CD14-positive monocyte (primary cell): ENCODE results near the gene FOXN1. TPM values are rescaled to one million over a fixed set of nuclear protein-coding genes. Genes with fewer than 3 reads are reported as not detected.

ENCODE experiments used
- DNase-seq, 3 donors: peaks; one replicate each; pipeline ENCODE4 v3.0.0-alpha.2; 2011 to 2022
- H2AFZ ChIP-seq: 2 replicates; pipeline ENCODE4 v1.6.0; 2012; ENCODE audit warnings: mild to moderate bottlenecking, low read depth, low read length, inconsistent platforms; ENCODE audit not compliant: insufficient read depth, poor library complexity, severe bottlenecking
- H3K27ac ChIP-seq, 2 donors: 1 replicate in 1 of 2; 2 replicates in 1 of 2; pipeline ENCODE4 v1.5.1; 2012 to 2013; ENCODE audit warnings: low read length in 2 of 2, control low read depth in 1 of 2, inconsistent platforms in 1 of 2, low read depth in 1 of 2, mild to moderate bottlenecking in 1 of 2
- H3K27me3 ChIP-seq, 2 donors: one replicate each; pipeline versions ENCODE4 v1.6.0 to v1.6.1; 2011 to 2013; ENCODE audit warnings: low read length in 2 of 2; ENCODE audit not compliant: control insufficient read depth in 2 of 2, insufficient read depth in 2 of 2
- H3K36me3 ChIP-seq, 2 donors: replicated peaks in 1 of 2; 1 replicate in 1 of 2; 2 replicates in 1 of 2; pipeline versions ENCODE4 v1.5.1 to v1.6.1; 2012 to 2013; ENCODE audit warnings: low read length in 2 of 2, control low read depth in 1 of 2, inconsistent platforms in 1 of 2, mild to moderate bottlenecking in 1 of 2; ENCODE audit not compliant: insufficient read depth in 2 of 2, control insufficient read depth in 1 of 2
- H3K4me1 ChIP-seq, 2 donors: 1 replicate in 1 of 2; 2 replicates in 1 of 2; pipeline versions ENCODE4 v1.5.1 to v1.6.1; 2012 to 2013; ENCODE audit warnings: low read length in 2 of 2, control low read depth in 1 of 2, inconsistent platforms in 1 of 2, mild to moderate bottlenecking in 1 of 2, moderate library complexity in 1 of 2; ENCODE audit not compliant: insufficient read depth in 2 of 2, control insufficient read depth in 1 of 2
- H3K4me2 ChIP-seq: replicated peaks from 2 replicates; pipeline ENCODE3; 2012; ENCODE audit warnings: low read length, moderate library complexity, mild to moderate bottlenecking; ENCODE audit not compliant: poor library complexity, severe bottlenecking; ENCODE audit errors: extremely low read depth
- H3K4me3 ChIP-seq, 3 experiments: fragments of 200-600 bp in 1 of 3; sonication (generic) in 1 of 3; replicated peaks in 1 of 3; 1 replicate in 2 of 3; 2 replicates in 1 of 3; pipeline ENCODE4 v1.5.1; 2011 to 2013; ENCODE audit warnings: low read length in 3 of 3, mild to moderate bottlenecking in 3 of 3, control low read depth in 2 of 3, low read depth in 2 of 3, inconsistent platforms in 1 of 3, moderate library complexity in 1 of 3
- H3K79me2 ChIP-seq: 2 replicates; pipeline ENCODE4 v1.6.0; 2012; ENCODE audit warnings: mild to moderate bottlenecking, control low read depth, inconsistent platforms, low read length, moderate library complexity; ENCODE audit not compliant: insufficient read depth
- H3K9ac ChIP-seq: 2 replicates; pipeline ENCODE4 v1.6.0; 2017; ENCODE audit warnings: low read length, mild to moderate bottlenecking; ENCODE audit not compliant: insufficient read depth, poor library complexity, severe bottlenecking
- H3K9me3 ChIP-seq, 2 donors: replicated peaks in 1 of 2; 1 replicate in 1 of 2; 2 replicates in 1 of 2; pipeline versions ENCODE4 v1.5.1 to v1.6.1; 2012 to 2013; ENCODE audit warnings: low read length in 2 of 2, control low read depth in 1 of 2; ENCODE audit not compliant: control insufficient read depth in 1 of 2, insufficient read depth in 1 of 2
- H4K20me1 ChIP-seq: 2 replicates; pipeline ENCODE4 v1.6.0; 2012; ENCODE audit warnings: mild to moderate bottlenecking, low read length, control low read depth, moderate library complexity; ENCODE audit not compliant: insufficient read depth
- H3K27ac Mint-ChIP-seq, 7 donors: one replicate each; pipeline ENCODE4 v1.8.0; 2020; ENCODE audit warnings: mild to moderate bottlenecking in 7 of 7, mixed read lengths in 7 of 7, moderate library complexity in 6 of 7, inconsistent platforms in 2 of 7
- H3K27me3 Mint-ChIP-seq, 3 donors: one replicate each; pipeline ENCODE4 v1.8.0; 2021 to 2022; ENCODE audit warnings: low read depth in 3 of 3, mild to moderate bottlenecking in 3 of 3, mixed read lengths in 3 of 3, moderate library complexity in 3 of 3, inconsistent platforms in 1 of 3
- H3K36me3 Mint-ChIP-seq, 2 donors: one replicate each; pipeline ENCODE4 v1.8.0; 2020; ENCODE audit warnings: mixed read lengths in 2 of 2, inconsistent platforms in 1 of 2, mild to moderate bottlenecking in 1 of 2
- H3K4me1 Mint-ChIP-seq: one replicate; pipeline ENCODE4 v1.8.0; 2020; ENCODE audit warnings: mild to moderate bottlenecking, mixed read lengths
- H3K4me3 Mint-ChIP-seq, 2 donors: one replicate each; pipeline ENCODE4 v1.8.0; 2020; ENCODE audit warnings: mild to moderate bottlenecking in 2 of 2, mixed read lengths in 2 of 2, moderate library complexity in 1 of 2
- H3K9me3 Mint-ChIP-seq, 7 donors: one replicate each; pipeline ENCODE4 v1.8.0; 2020 to 2022; ENCODE audit warnings: mixed read lengths in 7 of 7, mild to moderate bottlenecking in 6 of 7, moderate library complexity in 6 of 7, inconsistent platforms in 2 of 7
- WGBS: methylation state at CpG from one replicate; pipeline ENCODE4 v1.1.5; 2013; ENCODE audit warnings: missing lambda C conversion rate; ENCODE audit not compliant: insufficient coverage; 5-methylcytosine and 5-hydroxymethylcytosine counted together
- intact Hi-C, 2 donors: fragments of 100-400 bp; cut with micrococcal nuclease; formaldehyde crosslinking; loops; one replicate each; pipeline versions ENCODE4 v1.15.0 to v1.15.1; 2023
- polyA plus RNA-seq, 3 donors: library from polyadenylated mRNA; depleted of rRNA in 1 of 3; unstranded in 2 of 3; stranded (reverse) in 1 of 3; fragments of 300-500 nt in 2 of 3; fragments of >200 nt in 1 of 3; fragmentation: Illumina TruSeq in 2 of 3; gene quantifications; 1 replicate in 2 of 3; 2 replicates in 1 of 3; pipeline ENCODE4 v1.2.3, GENCODE V29; 2012 to 2021
- TF ChIP-seq, protein P1 (sequence below): fragments of 200-600 bp; IDR thresholded peaks from one replicate; pipeline ENCODE4 v1.8.0; 2022; ENCODE audit warnings: antibody characterized with exemption, mild to moderate bottlenecking

The FOXN1 gene
- polyA plus RNA-seq, 3 donors = not detected

DNA sequence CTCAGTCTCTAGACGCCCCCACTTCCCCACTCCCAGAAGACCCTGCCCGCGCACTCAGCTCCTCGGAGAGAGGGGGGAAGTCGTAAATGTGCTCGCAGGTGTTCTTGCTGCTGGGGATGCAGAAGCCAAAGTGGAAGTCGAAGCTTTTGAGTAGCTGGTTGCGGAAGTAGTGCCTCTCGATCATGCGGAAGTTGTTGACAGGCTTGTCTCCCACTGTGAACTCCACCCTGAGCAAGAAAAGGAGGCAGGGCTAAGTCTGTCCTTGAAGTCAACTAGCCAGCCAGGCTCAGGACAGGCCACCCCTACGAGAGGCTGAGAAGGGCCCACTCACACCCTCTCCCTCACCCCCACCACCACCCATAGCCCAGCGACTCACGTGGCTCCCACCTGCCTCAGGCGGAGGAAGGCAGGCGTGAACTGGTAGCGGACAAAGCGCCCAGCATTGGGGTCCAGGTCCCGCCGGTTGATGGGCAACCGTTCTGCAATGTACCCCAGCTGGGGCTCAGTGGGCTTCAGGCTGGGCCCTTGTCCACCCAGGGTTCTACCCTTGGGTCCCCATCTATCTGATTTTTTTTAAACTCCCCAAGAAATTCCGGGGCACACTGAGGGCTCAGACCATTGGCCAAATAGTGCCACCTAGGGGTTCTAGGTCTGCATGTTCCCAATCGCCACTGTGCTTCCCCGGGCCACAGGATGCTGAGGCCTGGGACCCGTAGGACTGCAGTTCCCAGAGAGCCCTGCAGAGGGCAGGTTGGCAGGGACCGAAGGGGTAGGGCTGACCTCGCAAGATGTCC, 41.7 kb downstream of the FOXN1 start:
- Histone ChIP-seq H4K20me1 (peaks cover 38% of the 10 kb centered on the region), H3K36me3 (peaks cover 8 to 16% of the 10 kb centered on the region in 2 donors), H3K9me3 (no peaks in the 10 kb centered on the region), H3K9ac (peak overlapping the region; percentile 52), H3K4me2 (peak overlapping the region; percentile 73), H3K27me3 (no peaks in the 10 kb centered on the region), H3K27ac (peak overlapping the region; percentile 86 to 88), H2AFZ (peak overlapping the region; percentile 74), H3K79me2 (peaks cover 29% of the 10 kb centered on the region), H3K4me3 (peak overlapping the region in 2 of 3 experiments; percentile 15 to 61), H3K4me1 (peaks cover 56 to 59% of the 10 kb centered on the region in 2 donors)
- Mint-ChIP-seq H3K36me3 (peaks cover 20 to 33% of the 10 kb centered on the region in 2 donors), H3K27me3 (peaks cover 0 to 8% (median 2%) of the 10 kb centered on the region in 3 donors), H3K4me1 (peaks cover 52% of the 10 kb centered on the region), H3K27ac (peak overlapping the region; percentile 86 to 97 (median 94)), H3K9me3 (no peaks in the 10 kb centered on the region), H3K4me3 (peak overlapping the region; percentile 70 to 78)
- 10% methylated on average over 15 of the region's 26 CpGs for WGBS
- DNase-seq = peak; percentile 83 to 87 (median 86)
- TF ChIP-seq, protein P1, sequence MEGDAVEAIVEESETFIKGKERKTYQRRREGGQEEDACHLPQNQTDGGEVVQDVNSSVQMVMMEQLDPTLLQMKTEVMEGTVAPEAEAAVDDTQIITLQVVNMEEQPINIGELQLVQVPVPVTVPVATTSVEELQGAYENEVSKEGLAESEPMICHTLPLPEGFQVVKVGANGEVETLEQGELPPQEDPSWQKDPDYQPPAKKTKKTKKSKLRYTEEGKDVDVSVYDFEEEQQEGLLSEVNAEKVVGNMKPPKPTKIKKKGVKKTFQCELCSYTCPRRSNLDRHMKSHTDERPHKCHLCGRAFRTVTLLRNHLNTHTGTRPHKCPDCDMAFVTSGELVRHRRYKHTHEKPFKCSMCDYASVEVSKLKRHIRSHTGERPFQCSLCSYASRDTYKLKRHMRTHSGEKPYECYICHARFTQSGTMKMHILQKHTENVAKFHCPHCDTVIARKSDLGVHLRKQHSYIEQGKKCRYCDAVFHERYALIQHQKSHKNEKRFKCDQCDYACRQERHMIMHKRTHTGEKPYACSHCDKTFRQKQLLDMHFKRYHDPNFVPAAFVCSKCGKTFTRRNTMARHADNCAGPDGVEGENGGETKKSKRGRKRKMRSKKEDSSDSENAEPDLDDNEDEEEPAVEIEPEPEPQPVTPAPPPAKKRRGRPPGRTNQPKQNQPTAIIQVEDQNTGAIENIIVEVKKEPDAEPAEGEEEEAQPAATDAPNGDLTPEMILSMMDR = peak; percentile 99
- intact Hi-C loops = no loop called here

DNA sequence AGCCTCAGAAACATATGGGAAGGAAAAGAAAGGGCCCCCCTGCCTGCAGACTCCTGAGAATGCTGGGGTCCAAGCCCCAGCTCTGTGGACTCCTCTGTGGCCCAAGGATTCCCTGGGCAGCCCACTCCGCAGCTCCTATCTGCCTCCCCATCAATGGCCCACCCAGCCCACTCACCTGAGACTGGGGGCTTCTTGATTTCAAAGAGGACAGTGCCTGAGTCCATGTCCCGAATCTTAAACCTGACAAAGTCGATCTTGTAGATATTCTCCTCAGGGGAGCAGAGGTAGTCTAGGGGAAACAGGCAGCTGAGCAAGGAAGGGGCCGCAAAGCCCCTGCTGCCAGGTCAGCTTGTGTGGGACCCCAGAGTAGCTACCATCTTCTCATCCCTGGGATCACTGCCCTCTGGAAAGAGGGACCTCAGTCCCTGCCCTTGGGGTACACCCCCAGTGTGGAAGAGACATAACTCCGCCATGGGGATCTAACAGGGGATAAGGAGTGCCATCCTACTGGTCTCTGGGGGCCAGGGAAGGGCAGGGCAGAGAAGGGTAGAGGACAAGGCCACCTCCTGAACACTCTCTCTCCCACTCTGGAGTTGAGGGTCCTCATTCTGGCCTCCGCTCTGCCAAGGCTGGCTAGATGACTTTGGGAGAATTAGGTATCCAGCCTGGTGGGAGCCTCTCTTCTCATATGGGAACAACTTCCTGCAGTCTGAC, 42.4 kb downstream of the FOXN1 start:
- intact Hi-C loops = no loop called here
- Histone ChIP-seq H3K4me2 (peak overlapping the region; percentile 73), H3K27ac (peak overlapping the region; percentile 86 to 88), H3K27me3 (no peaks in the 10 kb centered on the region), H3K79me2 (peaks cover 29% of the 10 kb centered on the region), H3K4me1 (peaks cover 57 to 62% of the 10 kb centered on the region in 2 donors), H3K9ac (no peak overlapping the region), H3K9me3 (no peaks in the 10 kb centered on the region), H2AFZ (no peak overlapping the region), H3K4me3 (peak overlapping the region in 1 of 3 experiments; percentile 83), H3K36me3 (peaks cover 12 to 22% of the 10 kb centered on the region in 2 donors), H4K20me1 (peaks cover 38% of the 10 kb centered on the region)
- TF ChIP-seq, protein P1 = peak; percentile 68
- peaks cover 54% of the 10 kb centered on the region for H3K4me1 Mint-ChIP-seq
- peak overlapping the region; percentile 70 to 78 for H3K4me3 Mint-ChIP-seq
- peak overlapping the region; percentile 86 to 94 (median 93) for H3K27ac Mint-ChIP-seq
- H3K9me3 Mint-ChIP-seq = no peaks in the 10 kb centered on the region
- peaks cover 27 to 41% of the 10 kb centered on the region in 2 donors for H3K36me3 Mint-ChIP-seq
- WGBS = 96% methylated on average over 3 of the region's 6 CpGs
- no peak for DNase-seq
- peaks cover 0 to 5% (median 2%) of the 10 kb centered on the region in 3 donors for H3K27me3 Mint-ChIP-seq
